COLO829 (cell line): ENCODE results near the gene TMEM44.
A peak's percentile ranks its signal among the peaks of the same experiment; 100 is the strongest.
"Not testable (repeated sequence)": the region's sequence is repeated elsewhere in the genome, so short reads cannot be mapped to it uniquely, and the experiment has no call there.

Experiments
- DNase-seq: peaks from one replicate; pipeline ENCODE4 v3.0.0; 2012; ENCODE audit warnings: low spot score

TMEM44 gene

DNA sequence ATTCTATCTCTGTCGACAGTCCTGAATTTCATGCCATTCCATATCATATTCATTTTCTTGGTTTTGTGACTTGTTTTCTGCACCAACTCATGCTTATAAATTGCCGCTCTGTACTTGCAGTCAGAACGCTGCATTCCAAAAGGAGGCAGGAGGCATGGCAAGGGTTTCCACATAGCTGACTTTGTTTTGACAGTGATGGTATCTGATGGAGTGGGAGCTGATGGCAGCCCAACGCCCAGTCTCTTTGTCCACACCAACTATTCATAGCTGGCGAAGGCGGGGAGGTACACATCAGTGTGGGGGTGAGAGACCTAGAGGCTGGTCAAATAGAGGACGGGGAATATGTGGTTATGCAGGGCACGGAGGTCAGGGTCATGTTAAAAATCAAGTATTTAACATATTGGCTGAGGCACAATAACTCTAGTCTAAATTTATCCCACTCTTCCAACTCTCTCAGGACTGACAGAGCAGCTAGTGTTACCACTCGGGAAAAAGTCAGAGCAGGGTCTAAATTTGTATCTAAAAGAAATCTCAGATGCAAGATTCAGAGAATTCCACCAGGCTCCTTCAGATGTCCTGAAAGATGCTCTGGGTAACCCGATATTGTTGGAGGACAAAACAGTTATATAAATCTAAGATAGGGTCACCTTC lies 78.6 kb downstream of the TMEM44 start:
- DNase-seq, result peak; percentile 61

DNA sequence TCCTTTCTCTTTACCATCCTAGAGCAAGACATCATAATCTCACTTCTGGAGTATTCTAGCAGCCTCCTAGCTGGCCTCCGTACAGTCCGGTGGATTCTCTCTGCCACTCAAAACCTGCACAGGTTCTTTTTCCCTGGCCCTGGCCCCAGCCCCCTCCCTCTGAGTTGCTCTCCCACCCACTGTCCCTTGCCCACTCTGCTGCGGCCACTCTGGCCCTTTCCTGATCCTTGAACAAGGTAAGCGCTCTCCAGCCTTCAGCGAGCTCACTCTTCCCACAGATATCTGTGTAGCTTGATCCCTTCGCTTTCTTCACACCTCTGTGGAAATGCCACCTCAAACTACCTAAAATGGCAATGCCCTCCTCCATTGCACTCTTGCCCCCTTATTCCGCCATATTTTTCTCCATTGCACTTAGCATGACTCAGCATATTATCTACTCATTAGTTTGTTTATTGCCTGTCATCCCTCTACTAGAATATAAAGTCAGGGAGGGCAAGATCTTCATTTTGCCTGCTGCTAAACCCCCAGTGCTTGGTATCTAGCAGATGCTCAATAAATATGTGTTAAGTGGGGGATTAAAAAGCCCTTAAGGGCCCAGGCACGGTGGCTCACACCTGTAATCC lies 80.8 kb downstream of the TMEM44 start:
- no peak for DNase-seq

GRCh38 chr3:194549853-194550252 lies 83.4 kb downstream of the TMEM44 start:
- no peak for DNase-seq

DNA sequence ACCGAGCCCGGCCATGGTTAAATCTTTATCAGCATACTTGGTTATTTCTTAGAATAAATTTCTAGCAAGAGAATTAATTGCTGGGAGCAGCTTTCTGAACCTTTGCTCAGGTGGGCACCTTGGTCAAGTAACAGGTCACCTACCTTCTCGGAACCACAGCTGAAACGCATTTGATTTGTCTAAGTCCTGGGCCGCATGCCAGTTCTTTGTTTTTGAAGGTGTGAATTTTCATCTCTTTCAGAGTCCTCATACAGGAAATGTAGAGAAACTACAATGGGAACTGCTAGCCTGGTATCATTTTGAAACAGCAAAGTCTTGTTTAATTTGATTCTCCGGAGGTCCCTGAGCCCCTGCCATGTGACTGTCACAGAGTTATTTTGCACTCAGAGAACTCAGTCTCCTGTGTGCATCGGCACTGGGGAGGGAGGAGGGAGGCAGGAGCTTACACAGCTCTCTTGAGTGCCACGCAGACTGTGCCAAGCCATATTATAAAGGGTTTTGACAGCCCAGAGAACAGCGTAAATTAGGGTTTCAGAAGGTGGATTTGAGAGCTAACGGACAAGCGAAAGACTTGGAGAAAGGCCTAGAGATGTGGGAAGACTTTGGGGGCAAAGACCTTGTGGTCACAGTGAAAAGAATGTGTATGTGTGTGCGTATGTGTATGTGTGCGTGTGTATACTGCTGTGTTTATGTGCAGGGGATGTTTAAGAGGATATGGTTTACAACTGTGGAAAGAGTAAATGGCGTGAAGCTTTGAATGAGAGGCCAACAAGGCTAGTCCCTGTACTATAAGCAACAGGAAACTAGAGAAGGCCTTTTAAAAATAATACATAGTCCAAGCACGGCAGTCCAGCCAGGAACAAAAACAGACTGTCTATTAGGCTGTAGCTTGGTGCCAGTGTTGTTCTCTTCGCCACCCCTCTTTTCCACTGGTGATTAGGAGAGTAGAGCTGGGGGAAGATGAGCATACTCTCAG lies 84.6 kb downstream of the TMEM44 start:
- DNase-seq, result no peak

DNA sequence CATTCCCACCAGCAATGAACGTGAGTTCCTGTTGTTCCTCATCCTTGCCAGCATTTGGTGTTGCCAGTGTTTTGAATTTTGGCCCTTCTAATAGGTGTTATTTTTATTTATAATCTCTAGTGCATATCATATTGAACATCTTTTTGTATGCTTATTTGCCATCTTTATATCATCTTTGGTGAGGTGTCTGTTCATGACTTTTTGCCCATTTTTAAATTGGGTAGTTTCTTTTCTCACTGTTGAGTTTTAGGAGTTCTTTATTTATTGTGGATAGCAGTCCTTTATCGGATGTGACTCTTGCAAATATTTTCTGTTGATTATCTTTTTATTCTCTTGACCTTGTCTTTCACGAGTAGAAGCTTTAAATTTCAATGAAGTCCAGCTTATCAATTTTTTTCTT lies 86.2 kb downstream of the TMEM44 start:
- no peak for DNase-seq

GRCh38 chr3:194545538-194545937 lies 87.7 kb downstream of the TMEM44 start:
- DNase-seq, result not testable (repeated sequence)

DNA sequence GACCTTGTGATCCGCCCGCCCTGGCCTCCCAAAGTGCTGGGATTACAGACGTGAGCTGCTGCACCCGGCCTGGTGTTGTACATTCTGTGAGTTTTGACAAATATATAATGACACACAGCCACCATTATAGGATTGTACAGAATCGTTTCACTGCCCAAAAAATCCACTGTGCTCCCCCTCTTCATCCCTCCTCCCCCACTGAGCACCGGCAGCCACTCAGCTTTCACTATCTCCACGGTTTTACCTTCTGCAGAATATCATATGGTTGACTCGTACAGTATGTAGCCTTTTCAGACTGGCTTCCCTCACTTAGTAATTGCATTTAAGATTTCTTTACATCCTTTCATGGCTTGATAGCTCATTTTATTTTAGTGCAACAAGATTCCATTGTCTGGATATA lies 89.7 kb downstream of the TMEM44 start:
- DNase-seq, result no peak

DNA sequence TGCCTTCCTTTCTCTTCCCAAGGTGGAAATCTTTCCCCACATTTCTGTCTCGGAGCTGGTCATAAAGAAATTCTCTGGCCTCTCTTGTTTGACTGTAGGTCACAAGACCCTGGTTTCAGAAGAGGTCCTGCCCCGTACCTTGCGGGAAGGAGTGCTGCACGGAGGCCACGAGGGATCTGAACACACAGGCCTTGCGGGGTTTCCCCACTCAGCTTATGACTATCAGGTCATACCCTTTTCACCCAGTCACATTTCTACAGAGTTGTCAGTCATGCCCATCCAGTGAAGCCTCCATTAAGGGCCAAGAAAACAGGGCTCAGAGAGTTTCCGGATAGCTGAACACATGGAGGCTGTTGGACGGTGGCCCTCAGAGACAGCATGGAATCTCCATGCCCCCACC lies 91.7 kb downstream of the TMEM44 start:
- no peak for DNase-seq

GRCh38 chr3:194540274-194540905 lies 92.8 kb downstream of the TMEM44 start:
- no peak for DNase-seq

DNA sequence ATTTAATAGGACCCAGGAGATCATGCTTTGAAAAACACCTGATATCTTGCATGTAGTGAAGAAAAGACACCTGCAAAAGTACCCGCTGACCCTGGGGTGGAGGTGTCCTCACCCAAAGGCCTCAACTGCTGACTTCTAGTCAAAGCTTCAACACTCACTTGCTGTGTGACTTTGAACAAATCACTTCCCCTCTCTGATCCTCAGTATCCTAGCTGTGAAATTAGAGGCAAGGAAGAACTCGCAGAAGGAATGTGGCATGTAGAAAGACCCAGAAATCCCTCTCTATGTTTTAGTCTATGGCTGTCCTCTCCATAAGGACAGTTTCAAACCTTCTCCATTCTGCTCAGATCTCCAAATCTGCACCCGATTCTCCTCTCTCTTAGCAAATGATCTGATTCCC lies 93.7 kb downstream of the TMEM44 start:
- no peak for DNase-seq

DNA sequence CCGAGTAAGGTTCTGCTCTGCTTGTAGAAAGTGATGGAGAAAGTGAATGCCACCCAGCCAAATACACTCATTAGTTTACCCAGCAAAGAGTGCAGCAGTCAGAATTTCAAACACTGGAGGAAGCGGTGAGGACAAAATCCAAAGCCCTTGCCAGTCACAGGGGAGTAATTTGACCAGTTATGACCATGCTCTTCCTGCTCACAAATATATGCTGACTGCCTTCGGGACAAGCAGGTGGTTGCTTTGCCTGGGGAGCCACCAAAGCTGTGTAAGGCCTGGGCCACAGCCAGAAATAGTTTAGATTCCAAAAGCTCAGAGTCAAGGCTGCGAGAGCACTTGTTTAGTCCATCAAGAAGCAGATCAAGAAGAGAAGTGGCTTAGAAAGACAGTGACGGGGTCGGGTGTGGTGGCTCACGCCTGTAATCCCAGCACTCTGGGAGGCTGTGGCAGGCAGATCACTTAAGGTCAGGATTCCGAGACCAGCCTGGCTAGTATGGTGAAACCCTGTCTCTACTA lies 95.4 kb downstream of the TMEM44 start:
- DNase-seq, result no peak
